ENCODE results near the gene OTUB1.

- TF ChIP-seq CTCF (conservative IDR thresholded peaks at IDR 0.05) (no peak), ZFX (IDR thresholded peaks at IDR 0.05) (no peak)
Measured at GRCh38 chr11:63969461-63969860, 16.8 kb upstream of the OTUB1 start.

Measured in C4-2B (cell line).